Astrocyte of the spinal cord (primary cell): ENCODE measurements around the gene CATSPER1.

Experiments
- DNase-seq: peaks from one replicate; pipeline ENCODE4 v3.0.0; 2011; ENCODE audit warnings: low read depth, low spot score
- H3K4me3 ChIP-seq: 2 replicates; pipeline ENCODE4 v1.5.1; 2011; ENCODE audit warnings: low read depth, mild to moderate bottlenecking, low read length, moderate library complexity
- in situ Hi-C: cut with HindIII; loops from 2 replicates; pipeline ENCODE4 v1.10.0; 2017; ENCODE audit warnings: low sequenced_read_pairs
- TF ChIP-seq, protein P1 (sequence below): IDR thresholded peaks from 2 replicates; pipeline ENCODE4 v1.5.1; 2012; ENCODE audit warnings: low read depth, mild to moderate bottlenecking, low read length, inconsistent platforms

CATSPER1 gene

DNA sequence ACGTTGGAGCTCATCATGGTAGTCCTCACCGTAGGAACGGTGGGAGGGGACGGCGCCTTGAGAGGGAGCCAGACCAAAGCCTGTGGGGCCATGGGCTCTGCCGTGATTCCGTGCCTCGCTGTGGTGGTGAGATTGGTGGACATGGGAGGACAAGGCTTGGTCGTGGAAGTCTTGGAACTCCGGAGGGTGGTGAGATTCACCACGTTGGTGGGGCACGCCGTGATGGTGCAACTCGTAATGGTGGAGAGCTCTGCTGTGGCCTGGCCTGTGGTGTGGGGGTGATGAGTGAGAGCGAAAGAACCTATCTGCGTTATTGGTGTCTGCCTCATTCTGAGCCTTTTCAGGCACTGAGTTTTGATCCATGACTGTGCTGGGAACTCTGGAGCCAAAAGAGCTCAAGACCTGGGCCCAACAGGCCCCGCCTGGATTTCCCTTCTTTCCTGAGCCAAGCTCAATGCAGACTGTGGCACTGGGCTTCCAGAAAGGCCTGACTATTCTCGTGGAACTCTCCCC, at the start of gene CATSPER1:
Gene CATSPER1 (minus strand): TSS at position 463 of the 513 bp plus-strand sequence. CDS start 100 bp downstream, at position 363.
- no peak within 1 kb of the TSS for H3K4me3 ChIP-seq
- TF ChIP-seq, protein P1, sequence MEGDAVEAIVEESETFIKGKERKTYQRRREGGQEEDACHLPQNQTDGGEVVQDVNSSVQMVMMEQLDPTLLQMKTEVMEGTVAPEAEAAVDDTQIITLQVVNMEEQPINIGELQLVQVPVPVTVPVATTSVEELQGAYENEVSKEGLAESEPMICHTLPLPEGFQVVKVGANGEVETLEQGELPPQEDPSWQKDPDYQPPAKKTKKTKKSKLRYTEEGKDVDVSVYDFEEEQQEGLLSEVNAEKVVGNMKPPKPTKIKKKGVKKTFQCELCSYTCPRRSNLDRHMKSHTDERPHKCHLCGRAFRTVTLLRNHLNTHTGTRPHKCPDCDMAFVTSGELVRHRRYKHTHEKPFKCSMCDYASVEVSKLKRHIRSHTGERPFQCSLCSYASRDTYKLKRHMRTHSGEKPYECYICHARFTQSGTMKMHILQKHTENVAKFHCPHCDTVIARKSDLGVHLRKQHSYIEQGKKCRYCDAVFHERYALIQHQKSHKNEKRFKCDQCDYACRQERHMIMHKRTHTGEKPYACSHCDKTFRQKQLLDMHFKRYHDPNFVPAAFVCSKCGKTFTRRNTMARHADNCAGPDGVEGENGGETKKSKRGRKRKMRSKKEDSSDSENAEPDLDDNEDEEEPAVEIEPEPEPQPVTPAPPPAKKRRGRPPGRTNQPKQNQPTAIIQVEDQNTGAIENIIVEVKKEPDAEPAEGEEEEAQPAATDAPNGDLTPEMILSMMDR: no peak
- no peak for DNase-seq
- in situ Hi-C loops: no loop called here

DNA sequence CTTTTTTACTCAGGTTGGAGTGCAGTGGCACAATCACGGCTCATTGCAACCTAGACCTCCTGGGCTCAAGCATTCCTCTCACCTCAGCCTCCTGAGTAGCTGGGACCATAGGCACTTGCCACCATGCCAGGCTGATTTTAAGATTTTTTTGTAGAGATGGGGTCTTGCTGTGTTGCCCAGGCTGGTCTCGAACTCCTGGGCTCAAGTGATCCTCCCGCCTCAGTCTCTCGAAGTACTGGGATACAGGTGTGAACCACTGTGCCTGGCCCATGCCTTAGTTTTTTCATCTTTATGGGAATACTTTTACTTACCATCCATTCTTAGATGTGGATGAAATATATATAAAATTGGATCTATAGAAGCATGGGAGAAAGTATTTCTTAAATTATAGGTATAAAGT, 49.0 kb upstream of the CATSPER1 start:
- in situ Hi-C loops: no loop called here
- H3K4me3 ChIP-seq: no peak overlapping the region
- DNase-seq: no peak
- TF ChIP-seq, protein P1: no peak

DNA sequence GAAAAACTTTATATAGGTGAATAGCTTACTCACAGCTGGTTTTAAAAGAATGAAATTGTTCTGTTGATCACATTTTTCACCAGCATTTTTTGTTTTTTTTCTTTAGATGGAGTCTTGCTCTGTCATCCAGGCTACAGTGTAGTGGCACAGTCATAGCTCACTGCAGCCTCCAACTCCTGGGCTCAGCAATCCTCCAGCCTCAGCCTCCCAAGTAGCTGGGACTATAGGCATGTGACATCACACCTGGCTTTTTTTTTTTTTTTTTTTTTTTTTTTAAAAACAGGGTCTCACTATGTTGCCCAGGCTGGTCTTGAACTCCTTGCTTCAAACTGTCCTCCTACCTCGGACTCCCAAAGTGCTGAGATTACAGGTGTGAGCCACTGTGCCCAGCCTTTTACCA, 47.4 kb upstream of the CATSPER1 start:
- DNase-seq: no peak
- no peak overlapping the region for H3K4me3 ChIP-seq
- in situ Hi-C loops: no loop called here
- TF ChIP-seq, protein P1: no peak

DNA sequence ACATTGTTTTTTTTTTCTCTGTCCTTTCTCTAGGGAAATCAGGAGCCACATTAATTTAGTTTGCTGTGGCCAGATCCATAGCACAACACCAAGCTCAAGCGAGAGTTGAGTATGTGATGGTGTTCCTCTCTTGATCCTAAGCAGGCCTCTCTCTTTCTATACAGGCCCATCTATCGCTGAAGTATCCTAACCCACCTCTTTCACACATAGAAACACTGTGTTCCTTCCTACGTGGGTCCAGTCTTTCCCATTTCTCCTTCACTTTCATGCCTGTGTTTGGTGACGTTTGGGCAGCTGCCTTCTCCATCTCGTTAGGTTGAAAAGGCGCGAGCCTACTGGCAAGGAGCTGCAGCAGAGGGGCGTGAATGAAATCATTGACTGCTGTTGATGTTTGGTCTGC, 46.2 kb upstream of the CATSPER1 start:
- in situ Hi-C loops: no loop called here
- TF ChIP-seq, protein P1: no peak
- no peak overlapping the region for H3K4me3 ChIP-seq
- DNase-seq: no peak

DNA sequence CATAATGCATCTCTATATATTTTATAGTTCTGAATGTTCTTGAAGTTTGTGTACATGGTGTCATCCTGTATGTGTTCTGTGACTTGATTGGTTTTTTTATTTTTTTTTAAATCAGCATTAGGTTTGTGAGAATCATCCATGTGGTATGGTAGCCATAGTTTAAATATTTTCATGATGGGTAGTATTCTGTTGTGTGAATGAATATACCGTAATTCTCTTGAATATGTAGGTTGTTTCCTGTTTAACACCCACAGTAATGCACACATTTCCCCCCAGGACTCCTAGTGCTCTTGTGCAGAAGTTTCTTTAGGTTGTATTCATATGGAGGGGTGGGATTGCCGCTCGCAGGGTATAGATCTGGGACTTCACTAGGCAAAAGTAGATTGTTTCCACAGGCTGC, 45.8 kb upstream of the CATSPER1 start:
- no peak overlapping the region for H3K4me3 ChIP-seq
- no peak for DNase-seq
- TF ChIP-seq, protein P1: no peak
- in situ Hi-C loops: no loop called here

DNA sequence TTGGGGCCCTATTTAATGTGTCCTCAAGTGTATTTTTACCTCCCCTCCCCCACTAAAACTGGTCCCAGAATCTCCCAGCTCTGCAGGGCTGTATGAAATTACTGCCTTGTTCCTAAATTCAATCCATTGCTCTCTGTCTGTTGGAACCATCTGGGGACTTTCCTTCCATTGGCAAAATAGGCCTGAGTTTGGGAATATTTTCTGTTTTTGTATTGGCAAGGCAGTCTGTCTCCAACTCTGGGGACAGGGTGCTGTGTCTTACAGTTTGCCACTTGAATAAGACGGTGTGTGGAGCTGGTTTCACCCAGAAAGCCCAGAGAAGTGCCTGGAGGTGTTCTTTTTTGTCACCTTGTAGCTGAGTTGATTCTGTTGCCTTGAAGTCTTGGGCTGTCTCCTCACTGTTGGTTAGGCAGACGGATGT, 45.1 kb upstream of the CATSPER1 start:
- TF ChIP-seq, protein P1: no peak
- in situ Hi-C loops: no loop called here
- H3K4me3 ChIP-seq: peak overlapping the region; percentile 72
- no peak for DNase-seq
